Fibroblast of lung (primary cell): ENCODE results near the gene HNF4A.

ENCODE experiments used
- CTCF ChIP-seq, 2 donors: IDR thresholded peaks in 1 of 2; conservative IDR thresholded peaks in 1 of 2; 1 replicate in 1 of 2; 2 replicates in 1 of 2; pipeline ENCODE4 v1.5.1; 2011 to 2012; ENCODE audit warnings: low read length in 2 of 2, control low read depth in 1 of 2, inconsistent platforms in 1 of 2, low read depth in 1 of 2, mild to moderate bottlenecking in 1 of 2
- EZH2 ChIP-seq: IDR thresholded peaks from 2 replicates; pipeline ENCODE4 v1.5.1; 2012; ENCODE audit warnings: low read length, control low read depth, mild to moderate bottlenecking; ENCODE audit errors: missing control alignments

DNA sequence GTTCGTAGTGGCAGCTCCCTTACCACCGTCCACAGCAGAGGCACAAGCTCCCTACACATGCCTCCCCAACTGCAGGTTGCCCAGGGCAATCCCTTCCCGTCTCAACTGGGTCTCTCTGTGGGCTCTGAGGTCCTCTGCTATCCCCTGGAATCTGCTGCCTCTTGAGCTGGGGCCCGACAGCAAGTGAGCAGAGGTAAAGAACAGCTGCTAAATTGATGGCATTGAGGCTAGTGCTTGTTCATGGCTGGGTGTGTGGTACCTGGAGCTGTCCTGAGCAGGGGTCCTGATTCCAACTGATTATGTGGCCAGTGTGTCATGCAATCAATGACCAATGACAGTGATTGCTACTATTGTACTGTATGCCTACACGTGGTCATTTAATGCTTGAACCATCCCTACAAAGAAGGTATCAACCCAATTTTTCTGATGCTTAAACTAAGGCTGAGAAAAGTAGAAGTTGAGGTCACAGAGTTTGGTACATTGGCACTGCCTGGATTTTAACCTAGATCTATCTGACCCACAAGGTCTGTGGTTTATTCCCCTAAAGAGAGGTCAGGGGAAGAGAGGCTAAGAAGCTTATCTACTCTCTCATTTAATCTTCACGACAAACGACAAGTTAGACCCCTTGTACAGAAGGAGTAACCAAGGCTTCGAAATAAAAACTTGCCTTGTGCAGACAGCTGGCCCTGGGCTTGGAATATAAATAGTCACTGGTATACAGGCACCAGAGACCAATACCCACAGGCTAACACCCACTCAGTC is 41.1 kb downstream of the HNF4A start:
- TF ChIP-seq CTCF (conservative IDR thresholded peaks at IDR 0.05 in 1 of 2, IDR thresholded peaks at IDR 0.05 in 1 of 2; ENCODE audit: low read depth in 1 of 2, low read length in 2 of 2) (no peak), EZH2 (no peak)
